AG04450 (cell line): ENCODE results near the gene SFRP5. TPM values are rescaled to one million over a fixed set of nuclear protein-coding genes. Genes with fewer than 3 reads are reported as not detected.

Experiments used
- CTCF ChIA-PET: fragments of 300-600, 350-600 bp; formaldehyde crosslinking; extraction: SDS; loops from one replicate; lab custom pipeline; 2022; ENCODE audit warnings: antibody characterized with exemption, inconsistent platforms; lab: Charles Lee
- POLR2A ChIA-PET: fragments of 350-600 bp; formaldehyde crosslinking; extraction: SDS; loops from one replicate; lab custom pipeline; 2021; ENCODE audit warnings: antibody characterized with exemption, inconsistent platforms; lab: Yijun Ruan, JAX
- DNase-seq: peaks from one replicate; pipeline ENCODE4 v3.0.0-alpha.2; 2011; ENCODE audit warnings: low read depth, low spot score
- H3K27ac ChIP-seq: one replicate; pipeline ENCODE4 v1.5.1; 2012; ENCODE audit warnings: low read depth, low read length, control low read depth
- H3K27me3 ChIP-seq: one replicate; pipeline ENCODE4 v1.6.0; 2012; ENCODE audit warnings: low read length; ENCODE audit not compliant: control insufficient read depth, insufficient read depth
- H3K4me3 ChIP-seq: 2 replicates; pipeline ENCODE4 v1.5.1; 2011; ENCODE audit warnings: mild to moderate bottlenecking, low read depth, low read length, control low read depth
- H3K9me3 ChIP-seq: 2 replicates; pipeline ENCODE4 v1.5.1; 2012; ENCODE audit warnings: low read length; ENCODE audit not compliant: control insufficient read depth, insufficient read depth
- CTCF ChIP-seq: IDR thresholded peaks from 2 replicates; pipeline ENCODE4 v1.5.1; 2011; ENCODE audit warnings: low read depth, low read length, control low read depth, inconsistent platforms
- polyA plus RNA-seq: library from polyadenylated mRNA; depleted of rRNA; stranded (reverse); fragments of >200 nt; gene quantifications from 2 replicates; pipeline ENCODE4 v1.2.3, GENCODE V29; 2011

The SFRP5 gene
- polyA plus RNA-seq, 1 experiment, result not detected

DNA sequence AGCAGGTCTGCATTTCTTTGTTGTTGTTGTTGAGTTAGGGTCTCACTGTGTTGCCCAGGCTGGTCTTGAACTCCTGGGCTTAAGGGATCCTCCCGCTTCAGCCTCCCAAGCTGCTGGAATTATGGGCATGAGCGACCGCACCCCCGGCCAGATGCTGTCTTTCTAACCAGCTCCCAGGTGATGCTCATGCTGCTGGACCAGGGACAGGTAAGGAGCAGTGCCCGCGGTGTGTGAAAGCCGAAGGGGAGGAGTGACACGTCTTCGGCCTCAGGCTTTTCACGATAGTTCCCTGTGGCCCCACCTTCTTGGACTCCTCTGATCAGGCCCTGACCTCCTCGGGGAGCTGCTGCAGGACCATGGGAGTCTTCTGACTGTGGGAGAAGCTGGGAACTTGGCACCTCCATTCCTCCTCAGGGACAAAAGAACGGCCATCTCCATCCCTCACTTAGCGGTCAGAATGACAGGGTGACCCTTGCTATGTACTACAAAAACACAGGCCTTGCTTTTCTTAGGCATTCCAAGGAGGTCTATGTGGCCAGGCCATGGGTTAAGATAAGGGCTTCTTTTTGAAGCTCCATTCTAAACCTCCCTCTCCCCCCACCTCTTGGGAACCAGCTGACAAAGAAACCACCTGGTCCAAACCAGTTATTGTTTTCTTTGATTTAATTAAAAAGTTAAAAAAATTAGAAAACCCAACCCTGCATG, 5.5 kb downstream of the SFRP5 start:
- Histone ChIP-seq H3K9me3 (no peaks in the 10 kb centered on the region), H3K4me3 (no peak overlapping the region), H3K27ac (no peak overlapping the region), H3K27me3 (peaks cover 16% of the 10 kb centered on the region)
- ChIA-PET POLR2A (no interaction called here), CTCF (interaction anchor here (0.9 to 1.0 kb wide), 2 partner anchors 26 to 275 kb away, joined by 3 to 5 read pairs; no protein-coding TSS in a partner anchor)
- DNase-seq, result no peak
- TF ChIP-seq CTCF, result no peak

GRCh38 chr10:97765201-97765600, 6.6 kb downstream of the SFRP5 start:
- POLR2A ChIA-PET, result no interaction called here

DNA sequence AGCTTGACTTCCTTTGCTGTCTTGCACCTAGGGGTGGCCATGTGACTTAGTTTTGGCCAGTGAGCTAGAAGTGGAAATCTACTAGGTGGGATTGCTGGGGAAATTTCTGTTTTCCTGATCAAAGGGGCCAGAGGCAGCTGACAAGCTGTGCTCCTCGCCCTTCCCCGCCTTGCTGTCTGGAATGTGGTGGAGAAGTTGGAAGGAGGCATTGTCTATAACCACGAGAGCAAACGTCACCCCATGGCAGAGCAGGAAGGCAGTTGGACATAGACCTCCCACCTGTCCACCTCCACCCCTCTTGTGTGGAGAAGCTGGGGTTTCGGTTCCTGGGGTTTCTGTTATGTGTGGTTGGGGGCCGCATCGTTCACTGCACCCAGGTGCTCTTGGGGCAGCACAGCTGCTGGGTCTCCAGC, 7.3 kb downstream of the SFRP5 start:
- ChIA-PET CTCF (interaction anchor here (1.8 kb wide), 1 partner anchor 28 kb away, joined by 7 read pairs; no protein-coding TSS in a partner anchor), POLR2A (no interaction called here)
- H3K9me3 ChIP-seq, result no peaks in the 10 kb centered on the region
- no peak for TF ChIP-seq CTCF
- no peak overlapping the region for H3K27ac ChIP-seq
- H3K4me3 ChIP-seq, result no peak overlapping the region
- peaks cover 2% of the 10 kb centered on the region for H3K27me3 ChIP-seq
- no peak for DNase-seq

More at GRCh38 chr10:97765201-97765600, 6.6 kb downstream of the SFRP5 start:
- Histone ChIP-seq H3K27ac (no peak overlapping the region), H3K27me3 (peaks cover 7% of the 10 kb centered on the region), H3K9me3 (no peaks in the 10 kb centered on the region), H3K4me3 (no peak overlapping the region)
- TF ChIP-seq CTCF, result no peak
- no peak for DNase-seq
- CTCF ChIA-PET, result no interaction called here

DNA sequence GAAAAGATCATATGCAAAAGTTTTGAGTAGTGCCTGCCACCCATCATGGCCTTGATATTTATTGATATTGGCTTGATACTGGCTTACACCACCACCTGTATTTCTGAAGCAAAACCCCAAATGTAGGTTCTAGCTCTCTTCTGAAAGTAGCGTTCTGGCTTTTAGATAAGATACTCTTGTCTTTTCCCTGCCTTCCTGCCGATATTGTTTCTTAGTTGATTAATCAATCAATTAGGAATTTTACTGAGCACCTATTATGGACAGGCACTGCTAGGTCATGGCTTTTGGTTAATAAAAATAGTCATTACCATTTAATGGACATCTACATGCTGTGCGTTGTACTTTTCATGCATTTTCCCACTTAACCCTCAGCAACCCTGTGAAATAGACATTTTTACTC, 7.9 kb downstream of the SFRP5 start:
- no peak for DNase-seq
- ChIA-PET POLR2A (interaction anchor here (0.7 kb wide), 1 partner anchor 54 kb away, joined by 8 read pairs; no protein-coding TSS in a partner anchor), CTCF (interaction anchor here (0.6 to 1.8 kb wide), 2 partner anchors 28 to 85 kb away, joined by 6 to 7 read pairs; no protein-coding TSS in a partner anchor)
- Histone ChIP-seq H3K27me3 (no peaks in the 10 kb centered on the region), H3K4me3 (no peak overlapping the region), H3K27ac (no peak overlapping the region), H3K9me3 (no peaks in the 10 kb centered on the region)
- TF ChIP-seq CTCF, result no peak

- POLR2A ChIA-PET, result interaction anchor here (0.6 to 0.7 kb wide), 2 partner anchors 20 to 54 kb away, joined by 3 to 8 read pairs; no protein-coding TSS in a partner anchor
- no peaks in the 10 kb centered on the region for H3K9me3 ChIP-seq
- no peak for TF ChIP-seq CTCF
- DNase-seq, result no peak
- no peak overlapping the region for H3K4me3 ChIP-seq
- H3K27ac ChIP-seq, result no peak overlapping the region
- CTCF ChIA-PET, result interaction anchor here (0.6 to 1.8 kb wide), 3 partner anchors 29 to 1281 kb away, joined by 3 to 7 read pairs (median 6); no protein-coding TSS in a partner anchor
- no peaks in the 10 kb centered on the region for H3K27me3 ChIP-seq
These were observed 8.4 kb downstream of the SFRP5 start for GRCh38 chr10:97763411-97763810.
